MM.1S (cell line): ENCODE results near the gene STK31.
"Not testable (repeated sequence)": the region's sequence is repeated elsewhere in the genome, so short reads cannot be mapped to it uniquely, and the experiment has no call there.

Source experiments
- DNase-seq: peaks from one replicate; pipeline ENCODE4 v3.0.0-alpha.2; 2015
- H2AFZ ChIP-seq: fragments of 300-600 bp; sonication (generic); 2 replicates; pipeline ENCODE4 v1.6.0; 2016; ENCODE audit warnings: antibody characterized with exemption, low read length
- H3F3A ChIP-seq: fragments of 300-600 bp; sonication (generic); 2 replicates; pipeline ENCODE4 v1.6.1; 2016; ENCODE audit warnings: mild to moderate bottlenecking, antibody characterized with exemption, low read length, moderate library complexity, mixed read lengths; ENCODE audit not compliant: insufficient read depth
- H3K27ac ChIP-seq: fragments of 300-600 bp; sonication (generic); 2 replicates; pipeline ENCODE4 v1.5.1; 2016; ENCODE audit warnings: mild to moderate bottlenecking, low read length
- H3K27me3 ChIP-seq: fragments of 300-600 bp; sonication (generic); replicated peaks from 2 replicates; pipeline ENCODE4 v1.6.0; 2016; ENCODE audit warnings: low read length; ENCODE audit not compliant: insufficient read depth
- H3K36me3 ChIP-seq: fragments of 300-600 bp; sonication (generic); replicated peaks from 2 replicates; pipeline ENCODE4 v1.6.1; 2016; ENCODE audit warnings: mild to moderate bottlenecking, low read length, mixed read lengths; ENCODE audit not compliant: insufficient read depth
- H3K4me1 ChIP-seq: fragments of 300-600 bp; sonication (generic); 2 replicates; pipeline ENCODE4 v1.6.1; 2016; ENCODE audit warnings: low read length, mixed read lengths
- H3K4me2 ChIP-seq: fragments of 300-600 bp; sonication (generic); 2 replicates; pipeline ENCODE4 v1.6.0; 2016; ENCODE audit warnings: low read depth, low read length
- H3K4me3 ChIP-seq: fragments of 300-600 bp; sonication (generic); 2 replicates; pipeline ENCODE4 v1.5.1; 2016; ENCODE audit warnings: low read length, mixed read lengths
- H3K79me2 ChIP-seq: fragments of 300-600 bp; sonication (generic); 2 replicates; pipeline ENCODE4 v1.6.1; 2016; ENCODE audit warnings: mixed run types, low read length, mixed read lengths
- H3K9ac ChIP-seq: fragments of 300-600 bp; sonication (generic); 2 replicates; pipeline ENCODE4 v1.6.1; 2016; ENCODE audit warnings: low read length, mixed read lengths
- H3K9me2 ChIP-seq: fragments of 300-600 bp; sonication (generic); replicated peaks from 2 replicates; pipeline ENCODE4 v1.6.1; 2016; ENCODE audit warnings: mild to moderate bottlenecking, low read length, mixed read lengths; ENCODE audit not compliant: insufficient read depth
- H3K9me3 ChIP-seq: fragments of 300-600 bp; sonication (generic); replicated peaks from 2 replicates; pipeline ENCODE4 v1.6.1; 2016; ENCODE audit warnings: mild to moderate bottlenecking, low read length, mixed read lengths; ENCODE audit not compliant: insufficient read depth
- H4K20me1 ChIP-seq: fragments of 300-600 bp; sonication (generic); 2 replicates; pipeline ENCODE4 v1.6.1; 2016; ENCODE audit warnings: mild to moderate bottlenecking, low read length, moderate library complexity, mixed read lengths; ENCODE audit not compliant: insufficient read depth
- CTCF ChIP-seq: fragments of 300-600 bp; sonication (generic); IDR thresholded peaks from 2 replicates; pipeline ENCODE4 v1.5.1; 2016; ENCODE audit warnings: antibody characterized with exemption, low read length, mixed read lengths
- EZH2 ChIP-seq: fragments of 300-600 bp; sonication (generic); optimal IDR thresholded peaks from 2 replicates; pipeline ENCODE3; 2017; ENCODE audit warnings: low read depth, mild to moderate bottlenecking, antibody characterized with exemption, low read length, mixed read lengths
- EZH2phosphoT487 ChIP-seq: fragments of 300-600 bp; sonication (generic); IDR thresholded peaks from 2 replicates; pipeline ENCODE4 v1.6.1; 2018; ENCODE audit warnings: antibody characterized with exemption, low read length

Gene STK31

GRCh38 chr7:23833405-23833804, 123.4 kb downstream of the STK31 start:
- H3K79me2 ChIP-seq = no peaks in the 10 kb centered on the region
- no peak overlapping the region for H2AFZ ChIP-seq
- H3K9ac ChIP-seq = no peak overlapping the region
- H3K27ac ChIP-seq = no peak overlapping the region
- H3K9me2 ChIP-seq = no peaks in the 10 kb centered on the region
- no peaks in the 10 kb centered on the region for H4K20me1 ChIP-seq
- no peak for DNase-seq
- TF ChIP-seq EZH2phosphoT487 = no peak
- TF ChIP-seq CTCF = no peak
- no peak for TF ChIP-seq EZH2
- no peaks in the 10 kb centered on the region for H3F3A ChIP-seq
- H3K4me2 ChIP-seq = no peak overlapping the region
- no peaks in the 10 kb centered on the region for H3K27me3 ChIP-seq
- no peak overlapping the region for H3K4me3 ChIP-seq
- H3K36me3 ChIP-seq = no peaks in the 10 kb centered on the region
- no peaks in the 10 kb centered on the region for H3K4me1 ChIP-seq
- no peaks in the 10 kb centered on the region for H3K9me3 ChIP-seq

DNA sequence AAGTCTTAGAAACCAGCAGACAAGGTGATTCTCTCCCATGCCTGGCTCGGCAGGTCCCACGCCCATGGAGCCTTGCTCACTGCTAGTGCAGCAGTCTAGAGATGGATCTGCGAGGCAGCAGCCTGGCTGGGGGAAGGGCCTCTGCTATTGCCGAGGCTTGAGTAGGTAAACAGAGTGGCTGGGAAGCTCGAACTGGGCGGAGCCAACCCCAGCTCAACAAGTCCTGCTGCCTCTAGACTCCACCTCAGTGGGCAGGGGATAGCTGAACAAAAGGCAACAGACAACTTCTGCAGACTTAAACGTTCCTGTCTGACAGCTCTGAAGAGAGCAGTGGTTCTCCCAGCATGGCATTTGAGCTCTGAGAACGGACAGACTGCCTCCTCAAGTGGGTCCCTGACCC, 134.8 kb downstream of the STK31 start:
- H3K36me3 ChIP-seq, H4K20me1 ChIP-seq, H3K27me3 ChIP-seq, H3K4me3 ChIP-seq, H3K9ac ChIP-seq, H3K4me2 ChIP-seq, H3K79me2 ChIP-seq, H3K9me3 ChIP-seq, H3K9me2 ChIP-seq, H3F3A ChIP-seq, H3K4me1 ChIP-seq, H3K27ac ChIP-seq, DNase-seq, H2AFZ ChIP-seq: not testable (repeated sequence)

- Histone ChIP-seq H3K4me2 (no peak overlapping the region), H3K9me2 (no peaks in the 10 kb centered on the region), H3K36me3 (no peaks in the 10 kb centered on the region), H3K79me2 (no peaks in the 10 kb centered on the region), H3F3A (no peaks in the 10 kb centered on the region), H3K27ac (no peak overlapping the region), H4K20me1 (no peaks in the 10 kb centered on the region), H3K9ac (no peak overlapping the region), H3K4me1 (no peaks in the 10 kb centered on the region), H2AFZ (no peak overlapping the region), H3K4me3 (no peak overlapping the region), H3K27me3 (no peaks in the 10 kb centered on the region), H3K9me3 (no peaks in the 10 kb centered on the region)
- DNase-seq = no peak
- TF ChIP-seq EZH2phosphoT487 (no peak), CTCF (no peak), EZH2 (no peak)
Observed at GRCh38 chr7:23852135-23852534, 142.1 kb downstream of the STK31 start.

DNA sequence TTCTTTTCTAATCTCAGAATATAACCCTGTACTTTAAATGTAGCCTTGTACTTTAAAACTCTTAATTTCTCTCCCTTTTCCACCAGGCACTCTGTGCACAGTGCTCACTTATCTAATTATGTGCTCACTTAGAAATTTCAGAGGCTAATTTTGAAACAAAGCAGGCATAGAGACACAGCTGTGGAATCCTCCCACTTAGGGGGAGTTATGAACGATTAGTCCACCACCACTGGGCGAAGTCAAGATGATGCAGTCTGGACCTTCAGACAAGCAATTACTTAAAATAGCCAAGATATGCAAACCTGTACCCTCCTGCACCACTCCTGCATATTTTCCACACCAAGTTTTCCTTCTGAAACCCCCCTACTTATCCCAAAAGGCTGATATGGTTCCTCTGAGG, 143.0 kb downstream of the STK31 start:
- Histone ChIP-seq H3F3A (no peaks in the 10 kb centered on the region), H4K20me1 (no peaks in the 10 kb centered on the region), H3K27me3 (no peaks in the 10 kb centered on the region), H3K27ac (no peak overlapping the region), H3K36me3 (no peaks in the 10 kb centered on the region), H3K9me2 (no peaks in the 10 kb centered on the region), H3K4me3 (no peak overlapping the region), H3K4me2 (no peak overlapping the region), H3K9ac (no peak overlapping the region), H3K9me3 (no peaks in the 10 kb centered on the region), H2AFZ (no peak overlapping the region), H3K4me1 (no peaks in the 10 kb centered on the region), H3K79me2 (no peaks in the 10 kb centered on the region)
- no peak for DNase-seq
- TF ChIP-seq EZH2 (no peak), EZH2phosphoT487 (no peak), CTCF (no peak)
